GM06990 (cell line): Measurements from ENCODE around the gene SARS2.

Experiments used
- DNase-seq: peaks from one replicate; pipeline ENCODE4 v3.0.0-alpha.2; 2011; ENCODE audit not compliant: insufficient read length; ENCODE audit errors: extremely low read depth
- H3K27me3 ChIP-seq: replicated peaks from 2 replicates; pipeline ENCODE4 v1.6.0; 2011; ENCODE audit warnings: low read length; ENCODE audit not compliant: control insufficient read depth, insufficient read depth
- H3K36me3 ChIP-seq: 2 replicates; pipeline ENCODE4 v1.5.1; 2011; ENCODE audit warnings: low read length; ENCODE audit not compliant: control insufficient read depth, insufficient read depth
- H3K4me3 ChIP-seq: replicated peaks from 2 replicates; pipeline ENCODE4 v1.5.1; 2011; ENCODE audit warnings: low read depth, mild to moderate bottlenecking, control low read depth, low read length
- CTCF ChIP-seq: IDR thresholded peaks from 2 replicates; pipeline ENCODE4 v1.5.1; 2011; ENCODE audit warnings: low read length, control low read depth, mild to moderate bottlenecking, inconsistent platforms; ENCODE audit not compliant: insufficient read depth, poor library complexity, severe bottlenecking

Gene SARS2, protein sequence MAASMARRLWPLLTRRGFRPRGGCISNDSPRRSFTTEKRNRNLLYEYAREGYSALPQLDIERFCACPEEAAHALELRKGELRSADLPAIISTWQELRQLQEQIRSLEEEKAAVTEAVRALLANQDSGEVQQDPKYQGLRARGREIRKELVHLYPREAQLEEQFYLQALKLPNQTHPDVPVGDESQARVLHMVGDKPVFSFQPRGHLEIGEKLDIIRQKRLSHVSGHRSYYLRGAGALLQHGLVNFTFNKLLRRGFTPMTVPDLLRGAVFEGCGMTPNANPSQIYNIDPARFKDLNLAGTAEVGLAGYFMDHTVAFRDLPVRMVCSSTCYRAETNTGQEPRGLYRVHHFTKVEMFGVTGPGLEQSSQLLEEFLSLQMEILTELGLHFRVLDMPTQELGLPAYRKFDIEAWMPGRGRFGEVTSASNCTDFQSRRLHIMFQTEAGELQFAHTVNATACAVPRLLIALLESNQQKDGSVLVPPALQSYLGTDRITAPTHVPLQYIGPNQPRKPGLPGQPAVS

GRCh38 chr19:38929929-38930775, at the start of gene SARS2:
Gene SARS2 (minus strand): TSS chr19:38930763. CDS start chr19:38930736, 27 bp downstream.
- Histone ChIP-seq H3K27me3 (no peaks in the 10 kb centered on the region), H3K36me3 (peaks cover 13% of the 10 kb centered on the region), H3K4me3 (peak within 1 kb of the TSS; percentile 95)
- DNase-seq: no peak
- TF ChIP-seq CTCF: peak; percentile 100

- no peaks in the 10 kb centered on the region for H3K36me3 ChIP-seq
- no peaks in the 10 kb centered on the region for H3K27me3 ChIP-seq
- DNase-seq: no peak
These were observed 49.2 kb upstream of the SARS2 start for GRCh38 chr19:38979812-38980211.

DNA sequence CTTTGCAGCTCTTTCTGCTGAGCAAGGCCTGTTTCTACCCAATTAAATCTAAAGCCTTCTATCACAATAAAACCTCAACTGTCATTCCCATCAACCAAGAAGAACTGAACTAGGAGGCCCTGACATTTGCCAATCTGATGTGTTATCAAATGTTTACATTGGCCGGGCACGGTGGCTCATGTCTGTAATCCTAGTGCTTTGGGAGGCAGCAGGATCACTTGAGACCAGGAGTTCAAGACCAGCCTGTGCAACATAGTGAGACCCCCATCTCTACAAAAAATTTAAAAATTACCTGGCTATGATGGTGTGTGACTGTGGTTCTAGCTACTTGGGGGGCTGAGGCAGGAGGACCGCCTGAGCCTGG, 47.7 kb upstream of the SARS2 start:
- TF ChIP-seq CTCF: no peak
- Histone ChIP-seq H3K4me3 (no peak overlapping the region), H3K36me3 (no peaks in the 10 kb centered on the region), H3K27me3 (no peaks in the 10 kb centered on the region)
- DNase-seq: no peak

More at GRCh38 chr19:38979812-38980211, 49.2 kb upstream of the SARS2 start:
- TF ChIP-seq CTCF: no peak
- H3K4me3 ChIP-seq: no peak overlapping the region

DNA sequence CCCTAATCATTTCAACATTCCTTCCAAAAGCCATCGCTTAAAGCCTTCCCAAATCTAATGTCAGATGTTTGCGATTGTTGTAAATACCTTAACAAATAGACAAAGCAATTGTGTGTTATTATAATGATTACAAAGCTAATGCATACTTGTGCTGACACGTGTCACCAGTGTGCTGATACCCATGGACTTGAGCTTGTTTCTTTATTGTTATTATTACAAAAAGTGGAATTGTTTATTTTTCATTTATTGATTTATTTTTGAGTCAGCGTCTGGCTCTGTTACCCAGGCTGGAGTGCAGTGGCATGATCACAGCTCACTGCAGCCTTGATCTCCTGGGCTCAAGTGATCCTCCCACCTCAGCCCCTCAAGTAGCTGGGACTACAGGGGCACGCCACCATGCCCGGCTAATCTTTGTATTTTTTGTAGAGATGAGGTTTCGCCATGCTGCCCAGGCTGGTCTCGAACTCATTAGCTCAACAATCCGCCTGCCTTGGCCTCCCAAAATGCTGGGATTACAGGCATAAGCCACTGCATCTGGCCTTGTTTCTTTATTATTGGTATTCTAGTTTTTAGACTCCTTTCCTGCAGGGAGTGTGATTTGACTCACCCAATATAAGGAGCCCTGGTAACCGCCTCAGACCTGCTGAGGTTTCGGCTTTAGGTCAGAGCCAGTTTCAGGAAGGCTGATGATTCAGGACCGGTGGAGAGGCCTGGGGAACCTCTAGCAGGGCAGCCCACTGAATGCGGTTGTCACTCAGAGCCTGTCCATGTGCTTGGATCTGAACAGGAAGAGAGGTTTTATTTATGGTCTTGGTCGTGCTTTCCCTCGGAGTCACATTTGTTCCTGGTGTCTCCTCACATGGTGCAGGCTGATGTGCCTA, 47.1 kb upstream of the SARS2 start:
- peak; percentile 86 for DNase-seq
- no peak overlapping the region for H3K4me3 ChIP-seq
- no peak for TF ChIP-seq CTCF
- no peaks in the 10 kb centered on the region for H3K36me3 ChIP-seq
- H3K27me3 ChIP-seq: no peaks in the 10 kb centered on the region

GRCh38 chr19:38975861-38976271, 45.3 kb upstream of the SARS2 start:
- no peak overlapping the region for H3K4me3 ChIP-seq
- no peak for TF ChIP-seq CTCF
- no peaks in the 10 kb centered on the region for H3K27me3 ChIP-seq
- H3K36me3 ChIP-seq: no peaks in the 10 kb centered on the region
- no peak for DNase-seq
